Osteoblast (primary cell): Measurements from ENCODE around the gene SPRR2F. TPM values are rescaled to one million over a fixed set of nuclear protein-coding genes. Genes with fewer than 3 reads are reported as not detected.

Experiments
- DNase-seq: peaks from one replicate; pipeline ENCODE4 v3.0.0; 2011; ENCODE audit warnings: low spot score, mixed read lengths; ENCODE audit not compliant: insufficient read length; ENCODE audit errors: missing footprints
- H2AFZ ChIP-seq: 2 replicates; pipeline ENCODE4 v1.6.0; 2011; ENCODE audit warnings: mild to moderate bottlenecking, low read length
- H3K27ac ChIP-seq: 2 replicates; pipeline ENCODE4 v1.5.1; 2011; ENCODE audit warnings: mild to moderate bottlenecking, low read depth, low read length, moderate library complexity
- H3K27me3 ChIP-seq: 2 replicates; pipeline ENCODE4 v1.6.0; 2012; ENCODE audit warnings: mild to moderate bottlenecking, control low read depth, inconsistent platforms, low read length, moderate library complexity; ENCODE audit not compliant: insufficient read depth
- H3K36me3 ChIP-seq: 2 replicates; pipeline ENCODE4 v1.5.1; 2011; ENCODE audit warnings: mild to moderate bottlenecking, low read length, control low read depth, moderate library complexity; ENCODE audit not compliant: insufficient read depth
- H3K4me1 ChIP-seq: 2 replicates; pipeline ENCODE4 v1.5.1; 2011; ENCODE audit warnings: mild to moderate bottlenecking, low read length, control low read depth, moderate library complexity; ENCODE audit not compliant: insufficient read depth
- H3K4me2 ChIP-seq: 2 replicates; pipeline ENCODE4 v1.6.0; 2011; ENCODE audit warnings: mild to moderate bottlenecking, low read length; ENCODE audit not compliant: insufficient read depth
- H3K4me3 ChIP-seq: fragments of 200-600 bp; sonication (generic); 3 replicates; pipeline ENCODE4 v1.5.1; 2012; ENCODE audit warnings: mild to moderate bottlenecking, low read length, inconsistent platforms; ENCODE audit not compliant: insufficient read depth
- H3K79me2 ChIP-seq: 2 replicates; pipeline ENCODE4 v1.6.0; 2012; ENCODE audit warnings: mild to moderate bottlenecking, low read length, control low read depth, inconsistent platforms; ENCODE audit not compliant: insufficient read depth
- H3K9me3 ChIP-seq: 2 replicates; pipeline ENCODE4 v1.5.1; 2011; ENCODE audit warnings: low read depth, low read length, control low read depth
- H4K20me1 ChIP-seq: 2 replicates; pipeline ENCODE4 v1.6.0; 2012; ENCODE audit warnings: mild to moderate bottlenecking, low read length, control low read depth; ENCODE audit not compliant: insufficient read depth
- CTCF ChIP-seq: IDR thresholded peaks from 2 replicates; pipeline ENCODE4 v1.5.1; 2011; ENCODE audit warnings: mild to moderate bottlenecking, low read depth, low read length, moderate library complexity; ENCODE audit errors: extremely low read depth
- total RNA-seq: library from RNA; depleted of rRNA; stranded (reverse); fragments of >200 nt; gene quantifications from 2 replicates; pipeline ENCODE4 v1.2.3, GENCODE V29; 2012

Gene SPRR2F
- total RNA-seq, result not detected in 2 replicates

GRCh38 chr1:153113416-153113815 lies at the start of gene SPRR2F:
Gene SPRR2F (minus strand): TSS chr1:153113516. CDS start chr1:153112733, 783 bp downstream.
- H3K4me3 ChIP-seq, result no peak within 1 kb of the TSS

GRCh38 chr1:153155541-153155940 lies 42.2 kb upstream of the SPRR2F start:
- Histone ChIP-seq H3K4me3 (no peak overlapping the region), H3K27me3 (no peaks in the 10 kb centered on the region), H4K20me1 (no peaks in the 10 kb centered on the region), H3K36me3 (no peaks in the 10 kb centered on the region), H3K79me2 (no peaks in the 10 kb centered on the region), H2AFZ (no peak overlapping the region), H3K9me3 (no peaks in the 10 kb centered on the region), H3K27ac (no peak overlapping the region), H3K4me1 (no peaks in the 10 kb centered on the region), H3K4me2 (no peak overlapping the region)
- DNase-seq, result no peak
- TF ChIP-seq CTCF, result no peak

More at GRCh38 chr1:153113416-153113815, at the start of gene SPRR2F:
- no peak for TF ChIP-seq CTCF
- Histone ChIP-seq H3K79me2 (no peaks in the 10 kb centered on the region), H2AFZ (no peak within 1 kb of the TSS), H3K4me1 (no peaks in the 10 kb centered on the region), H3K9me3 (no peaks in the 10 kb centered on the region), H4K20me1 (no peaks in the 10 kb centered on the region), H3K4me2 (no peak within 1 kb of the TSS), H3K27ac (no peak within 1 kb of the TSS), H3K27me3 (no peaks in the 10 kb centered on the region), H3K36me3 (no peaks in the 10 kb centered on the region)
- DNase-seq, result no peak

- no peaks in the 10 kb centered on the region for H3K9me3 ChIP-seq
- H3K27me3 ChIP-seq, result no peaks in the 10 kb centered on the region
- no peak overlapping the region for H2AFZ ChIP-seq
- H3K36me3 ChIP-seq, result no peaks in the 10 kb centered on the region
- no peak overlapping the region for H3K4me3 ChIP-seq
- H3K79me2 ChIP-seq, result no peaks in the 10 kb centered on the region
- no peak overlapping the region for H3K4me2 ChIP-seq
- no peak for DNase-seq
- H3K4me1 ChIP-seq, result no peaks in the 10 kb centered on the region
- no peak overlapping the region for H3K27ac ChIP-seq
- H4K20me1 ChIP-seq, result no peaks in the 10 kb centered on the region
- TF ChIP-seq CTCF, result no peak
Measured at GRCh38 chr1:153152481-153152880, 39.2 kb upstream of the SPRR2F start.

- Histone ChIP-seq H3K9me3 (no peaks in the 10 kb centered on the region), H3K27ac (no peak within 1 kb of the TSS), H3K36me3 (no peaks in the 10 kb centered on the region), H3K79me2 (no peaks in the 10 kb centered on the region), H3K4me1 (no peaks in the 10 kb centered on the region), H3K4me2 (no peak within 1 kb of the TSS), H3K4me3 (no peak within 1 kb of the TSS), H2AFZ (no peak within 1 kb of the TSS), H4K20me1 (no peaks in the 10 kb centered on the region), H3K27me3 (no peaks in the 10 kb centered on the region)
- no peak for TF ChIP-seq CTCF
- no peak for DNase-seq
Measured at GRCh38 chr1:153150846-153151245, 37.5 kb upstream of the SPRR2F start, which contains the start of gene SPRR2G. Gene SPRR2G (minus strand): TSS chr1:153150890. CDS start chr1:153150110, 780 bp downstream.
